Spinal cord (tissue), 10 donors: Measurements from ENCODE around the gene TRO. TPM values are rescaled to one million over a fixed set of nuclear protein-coding genes. Genes with fewer than 3 reads are reported as not detected.

ENCODE experiments used
- DNase-seq, 6 donors: peaks; one replicate each; pipeline versions ENCODE4 v3.0.0 to v3.0.0-alpha.2; 2013 to 2015; ENCODE audit warnings: low spot score in 6 of 6, low read depth in 4 of 6
- H3K27ac ChIP-seq: one replicate; pipeline ENCODE4 v1.5.1; 2013; ENCODE audit warnings: low read depth, low read length, control low read depth
- H3K27me3 ChIP-seq: one replicate; pipeline ENCODE4 v1.6.1; 2013; ENCODE audit warnings: low read length; ENCODE audit not compliant: control insufficient read depth, insufficient read depth
- H3K36me3 ChIP-seq: one replicate; pipeline ENCODE4 v1.6.1; 2013; ENCODE audit warnings: low read length; ENCODE audit not compliant: control insufficient read depth, insufficient read depth
- H3K4me1 ChIP-seq: one replicate; pipeline ENCODE4 v1.6.1; 2013; ENCODE audit warnings: low read length; ENCODE audit not compliant: control insufficient read depth, insufficient read depth
- H3K4me3 ChIP-seq: one replicate; pipeline ENCODE4 v1.5.1; 2013; ENCODE audit warnings: low read depth, low read length, control low read depth
- H3K9me3 ChIP-seq: one replicate; pipeline ENCODE4 v1.6.1; 2013; ENCODE audit warnings: low read length; ENCODE audit not compliant: control insufficient read depth, insufficient read depth
- WGBS: methylation state at CpG from one replicate; pipeline ENCODE4 v1.1.5; 2013; ENCODE audit warnings: missing lambda C conversion rate; ENCODE audit not compliant: insufficient coverage; 5-methylcytosine and 5-hydroxymethylcytosine counted together
- polyA plus RNA-seq, 2 donors: library from polyadenylated mRNA; unstranded; fragments of 120-200 nt; gene quantifications; one replicate each; pipeline ENCODE4 v1.2.1, GENCODE V29; 2013; ENCODE audit not compliant: insufficient read length in 2 of 2
- total RNA-seq, 2 donors: library from RNA; depleted of rRNA in 1 of 2; stranded (reverse); fragments of 120-200 nt in 1 of 2; fragments of >200 nt in 1 of 2; gene quantifications; one replicate each; pipeline versions ENCODE4 v1.2.3 to v1.2.4, GENCODE V29; 2013 to 2014
- donor health status: healthy.

TRO gene
- total and polyA plus RNA-seq, 4 donors = 99.2 to 221 (median 163) TPM

GRCh38 chrX:54928876-54929275 lies 8.3 kb downstream of the TRO start:
- Histone ChIP-seq H3K4me1 (no peaks in the 10 kb centered on the region), H3K27ac (no peak overlapping the region), H3K36me3 (peaks cover 51% of the 10 kb centered on the region), H3K9me3 (no peaks in the 10 kb centered on the region), H3K27me3 (no peaks in the 10 kb centered on the region), H3K4me3 (no peak overlapping the region)
- WGBS = 80% methylated on average over 3 of the region's 3 CpGs
- DNase-seq = no peak

DNA sequence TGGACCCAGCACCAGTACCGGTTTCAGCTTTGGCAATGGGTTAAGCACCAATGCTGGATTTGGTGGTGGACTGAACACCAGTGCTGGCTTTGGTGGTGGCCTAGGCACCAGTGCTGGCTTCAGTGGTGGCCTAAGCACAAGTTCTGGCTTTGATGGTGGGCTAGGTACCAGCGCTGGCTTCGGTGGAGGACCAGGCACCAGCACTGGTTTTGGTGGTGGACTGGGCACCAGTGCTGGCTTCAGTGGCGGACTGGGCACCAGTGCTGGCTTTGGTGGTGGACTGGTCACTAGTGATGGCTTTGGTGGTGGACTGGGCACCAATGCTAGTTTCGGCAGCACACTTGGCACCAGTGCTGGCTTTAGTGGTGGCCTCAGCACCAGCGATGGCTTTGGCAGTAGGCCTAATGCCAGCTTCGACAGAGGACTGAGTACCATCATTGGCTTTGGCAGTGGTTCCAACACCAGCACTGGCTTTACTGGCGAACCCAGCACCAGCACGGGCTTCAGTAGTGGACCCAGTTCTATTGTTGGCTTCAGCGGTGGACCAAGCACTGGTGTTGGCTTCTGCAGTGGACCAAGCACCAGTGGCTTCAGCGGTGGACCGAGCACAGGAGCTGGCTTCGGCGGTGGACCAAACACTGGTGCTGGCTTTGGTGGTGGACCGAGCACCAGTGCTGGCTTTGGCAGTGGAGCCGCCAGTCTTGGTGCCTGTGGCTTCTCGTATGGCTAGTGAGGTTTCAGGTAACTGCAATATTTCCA lies 9.8 kb downstream of the TRO start:
- Histone ChIP-seq H3K36me3 (peaks cover 49% of the 10 kb centered on the region), H3K27me3 (no peaks in the 10 kb centered on the region), H3K9me3 (no peaks in the 10 kb centered on the region), H3K4me1 (no peaks in the 10 kb centered on the region), H3K27ac (no peak overlapping the region), H3K4me3 (no peak overlapping the region)
- DNase-seq = no peak
- 82% methylated on average over 17 of the region's 17 CpGs for WGBS

DNA sequence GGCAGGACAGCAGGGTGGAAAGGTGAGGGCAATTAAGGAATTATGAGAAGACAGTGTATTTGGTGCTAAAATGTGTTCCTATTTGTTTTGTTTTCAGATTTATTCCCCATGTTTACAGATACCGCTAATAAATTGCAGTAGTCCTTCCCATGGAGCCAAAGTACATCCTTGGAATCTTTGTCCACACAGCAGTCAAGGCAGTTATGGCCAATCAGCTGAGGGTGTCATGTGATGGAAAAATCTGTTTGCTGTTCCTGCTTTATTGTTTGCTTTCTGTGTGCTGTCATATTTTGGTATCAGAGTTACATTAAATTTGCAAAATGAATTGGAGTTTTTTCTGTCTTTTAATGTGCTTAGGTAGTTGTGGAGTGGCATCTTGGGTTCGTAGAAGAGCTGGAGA lies 10.5 kb downstream of the TRO start:
- Histone ChIP-seq H3K4me1 (no peaks in the 10 kb centered on the region), H3K27me3 (no peaks in the 10 kb centered on the region), H3K27ac (no peak overlapping the region), H3K9me3 (no peaks in the 10 kb centered on the region), H3K36me3 (peaks cover 51% of the 10 kb centered on the region), H3K4me3 (no peak overlapping the region)
- DNase-seq = no peak
- 60% methylated on average over 1 of the region's 2 CpGs for WGBS

DNA sequence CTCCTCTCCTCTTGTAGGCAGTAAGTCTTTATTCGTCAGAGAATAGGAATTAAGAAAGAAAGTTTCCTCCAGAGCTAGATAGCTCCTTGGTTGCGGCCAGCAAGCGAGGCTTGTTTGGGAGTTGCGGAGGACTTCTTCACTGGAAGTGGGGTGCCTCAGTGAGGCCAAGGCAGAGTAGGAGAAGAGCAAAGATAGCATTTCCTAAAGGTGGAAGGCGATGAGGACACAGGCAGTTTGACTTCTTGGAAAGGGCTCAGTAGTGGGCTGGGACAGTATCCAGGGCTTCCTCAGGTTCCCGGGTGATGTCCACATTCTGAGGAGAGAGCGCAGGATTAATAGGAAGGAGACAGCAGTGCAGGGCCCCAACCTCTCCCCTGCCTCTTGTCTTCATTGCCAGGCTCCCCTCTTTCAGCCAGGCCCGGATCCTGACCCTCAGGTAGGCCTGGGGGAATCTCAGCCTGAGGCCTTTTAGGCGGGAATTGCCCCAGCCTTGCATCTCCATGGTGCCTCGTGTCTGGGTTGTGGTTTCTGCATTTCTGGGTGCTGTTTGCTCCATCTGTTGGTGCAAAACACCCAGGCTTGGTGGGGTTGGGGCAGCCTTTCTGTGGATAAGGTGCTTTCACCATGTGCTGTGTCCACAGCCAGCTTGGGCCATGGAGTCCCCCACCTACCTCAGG lies 12.7 kb downstream of the TRO start:
- Histone ChIP-seq H3K27ac (no peak overlapping the region), H3K36me3 (peaks cover 43% of the 10 kb centered on the region), H3K4me3 (no peak overlapping the region), H3K4me1 (no peaks in the 10 kb centered on the region), H3K9me3 (no peaks in the 10 kb centered on the region), H3K27me3 (no peaks in the 10 kb centered on the region)
- DNase-seq = no peak
- 78% methylated on average over 9 of the region's 10 CpGs for WGBS

DNA sequence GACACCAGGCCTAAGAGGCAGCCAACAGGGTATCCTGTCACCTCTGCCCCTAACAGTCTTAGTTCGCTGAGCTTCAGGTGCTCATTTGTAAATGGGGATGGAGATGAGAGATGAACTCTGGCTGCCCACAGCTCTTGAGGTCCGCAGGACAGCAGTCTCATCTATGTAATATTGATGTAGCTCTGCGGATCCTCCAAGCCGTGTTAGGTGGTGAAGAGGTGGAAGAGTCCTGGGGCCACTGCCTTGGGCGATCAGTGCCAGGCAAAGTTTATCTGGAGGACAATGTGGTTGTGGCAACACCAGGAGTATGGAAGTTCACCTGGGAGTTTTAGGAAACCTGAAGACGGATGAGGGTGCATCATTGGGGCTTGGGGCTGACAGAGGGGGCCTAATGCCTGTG lies 13.4 kb downstream of the TRO start:
- Histone ChIP-seq H3K36me3 (peaks cover 36% of the 10 kb centered on the region), H3K4me1 (no peaks in the 10 kb centered on the region), H3K27ac (no peak overlapping the region), H3K4me3 (no peak overlapping the region), H3K27me3 (no peaks in the 10 kb centered on the region), H3K9me3 (no peaks in the 10 kb centered on the region)
- 69% methylated on average over 6 of the region's 6 CpGs for WGBS
- DNase-seq = no peak

GRCh38 chrX:54934890-54935289 lies 14.3 kb downstream of the TRO start:
- Histone ChIP-seq H3K27ac (no peak overlapping the region), H3K9me3 (no peaks in the 10 kb centered on the region), H3K27me3 (no peaks in the 10 kb centered on the region), H3K4me3 (no peak overlapping the region), H3K36me3 (peaks cover 27% of the 10 kb centered on the region), H3K4me1 (no peaks in the 10 kb centered on the region)
- DNase-seq = no peak
- 57% methylated on average over 2 of the region's 3 CpGs for WGBS

GRCh38 chrX:54935306-54935705 lies 14.7 kb downstream of the TRO start:
- no peaks in the 10 kb centered on the region for H3K4me1 ChIP-seq
- WGBS = 77% methylated on average over 3 of the region's 4 CpGs
- H3K36me3 ChIP-seq = peaks cover 23% of the 10 kb centered on the region
- H3K27me3 ChIP-seq = no peaks in the 10 kb centered on the region
- H3K9me3 ChIP-seq = no peaks in the 10 kb centered on the region
- H3K27ac ChIP-seq = no peak overlapping the region
- no peak for DNase-seq
- no peak overlapping the region for H3K4me3 ChIP-seq

DNA sequence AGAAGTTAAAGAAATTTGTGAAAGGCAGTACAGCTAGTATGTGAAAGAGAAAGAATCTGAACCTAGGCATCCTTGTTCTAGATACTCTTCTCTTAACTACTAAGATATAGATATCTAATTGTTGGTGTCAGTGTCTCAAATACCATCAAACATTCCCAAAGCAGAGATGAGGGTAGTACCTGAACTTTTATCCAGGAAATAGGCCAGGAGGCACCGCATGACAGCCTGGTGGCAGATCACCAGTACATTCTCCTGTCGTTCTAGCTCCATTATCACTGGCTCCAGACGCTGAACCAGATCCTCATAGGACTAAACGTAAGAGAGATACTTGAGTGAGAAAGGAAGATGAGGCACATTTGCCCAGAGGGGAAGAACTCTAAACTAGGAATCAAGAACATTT lies 16.8 kb downstream of the TRO start:
- Histone ChIP-seq H3K27me3 (no peaks in the 10 kb centered on the region), H3K4me3 (no peak overlapping the region), H3K9me3 (no peaks in the 10 kb centered on the region), H3K36me3 (peaks cover 13% of the 10 kb centered on the region), H3K27ac (no peak overlapping the region), H3K4me1 (no peaks in the 10 kb centered on the region)
- no peak for DNase-seq
- 100% methylated on average over 2 of the region's 4 CpGs for WGBS

DNA sequence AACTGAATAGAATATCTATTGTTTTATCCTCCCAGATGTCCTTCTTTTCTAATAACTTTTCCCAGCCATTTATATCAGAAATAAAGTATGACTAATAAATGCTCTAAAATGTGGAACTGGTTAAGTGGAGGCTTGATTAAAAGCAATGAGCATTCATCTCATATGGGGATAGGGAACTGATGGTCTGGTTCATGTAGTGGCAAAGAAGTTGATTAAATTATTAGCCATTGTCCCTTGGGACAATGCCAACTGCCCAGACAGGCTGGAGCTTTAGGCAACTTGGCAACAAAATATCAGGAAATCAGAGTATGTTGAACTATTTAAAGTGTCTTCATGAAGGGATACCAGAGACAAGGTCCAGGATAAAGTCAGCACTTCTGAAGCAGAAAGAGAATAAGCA lies 24.2 kb downstream of the TRO start:
- Histone ChIP-seq H3K4me1 (no peaks in the 10 kb centered on the region), H3K36me3 (no peaks in the 10 kb centered on the region), H3K27me3 (no peaks in the 10 kb centered on the region), H3K4me3 (no peak overlapping the region), H3K9me3 (no peaks in the 10 kb centered on the region), H3K27ac (no peak overlapping the region)
- no peak for DNase-seq

DNA sequence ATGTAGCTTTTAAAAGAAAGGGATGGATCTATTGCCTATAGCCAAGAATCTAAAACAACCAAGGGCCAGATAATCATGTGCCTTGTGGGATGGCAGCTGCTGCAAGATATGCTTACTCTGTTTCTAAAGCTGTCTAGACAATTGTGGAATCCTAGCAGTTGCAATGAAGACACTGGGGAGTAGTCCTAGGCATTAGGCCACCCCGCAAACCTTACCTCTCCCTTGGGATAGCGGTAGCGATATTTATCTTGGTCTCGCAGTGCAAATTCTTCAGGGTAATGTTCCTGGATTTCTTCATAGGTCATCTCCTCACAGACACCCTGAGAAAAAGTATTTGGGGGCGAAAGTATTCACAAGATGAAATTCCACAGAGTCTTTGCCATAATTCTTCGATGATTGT lies 24.6 kb downstream of the TRO start:
- DNase-seq = no peak
- Histone ChIP-seq H3K9me3 (no peaks in the 10 kb centered on the region), H3K4me1 (no peaks in the 10 kb centered on the region), H3K36me3 (no peaks in the 10 kb centered on the region), H3K27ac (no peak overlapping the region), H3K27me3 (no peaks in the 10 kb centered on the region), H3K4me3 (no peak overlapping the region)
- whole genome bisulfite sequencing = 77% methylated on average over 3 of the region's 6 CpGs
